SU-DHL-6 (cell line): ENCODE data around the gene COBL.

Experiments used
- CTCF ChIP-seq: fragments of 200-600 bp; sonication (generic); IDR thresholded peaks from one replicate; pipeline ENCODE4 v1.5.1; 2017; ENCODE audit warnings: antibody characterized with exemption, mild to moderate bottlenecking, low read length, moderate library complexity; ENCODE audit not compliant: insufficient read depth, poor library complexity, severe bottlenecking
- EZH2phosphoT487 ChIP-seq: fragments of 200-600 bp; sonication (generic), shearing (Covaris generic); conservative IDR thresholded peaks from 2 replicates; pipeline ENCODE4 v1.6.1; 2018; ENCODE audit warnings: mild to moderate bottlenecking, antibody characterized with exemption, low read length, moderate library complexity, mixed read lengths

- TF ChIP-seq CTCF (no peak), EZH2phosphoT487 (no peak)
Measured at GRCh38 chr7:51010534-51010933, 306.1 kb downstream of the COBL start.
